ENCODE results near the gene ANKRD17.
"Not testable (repeated sequence)": the region's sequence is repeated elsewhere in the genome, so short reads cannot be mapped to it uniquely, and the experiment has no call there.

ANKRD17 gene

DNA sequence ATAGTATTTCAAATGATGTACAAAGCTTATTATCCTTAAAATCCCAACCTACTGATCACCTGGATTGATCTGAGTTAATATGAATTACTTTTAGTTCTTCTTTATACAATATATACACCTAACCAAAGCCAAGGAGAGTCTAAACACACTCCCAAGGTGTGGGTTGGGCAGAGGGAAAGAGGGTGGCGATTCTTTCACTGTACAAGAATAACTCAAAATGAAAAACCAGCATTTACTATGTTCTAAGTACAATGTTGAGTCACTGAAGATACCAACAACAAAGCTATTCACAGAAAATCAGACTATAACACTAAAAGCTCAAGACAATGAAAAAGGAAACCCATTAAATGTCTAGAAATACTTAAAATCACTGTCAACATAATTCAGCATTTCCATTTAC lies 46.6 kb downstream of the ANKRD17 start:
- no peak overlapping the region for H2BK15ac ChIP-seq (replicated peaks; ENCODE audit: low read depth)
- no peak overlapping the region for H2AK5ac ChIP-seq (ENCODE audit: low read length)
- no peak overlapping the region for H3K4ac ChIP-seq (ENCODE audit: low read depth, low read length)
- no peak overlapping the region for H2BK120ac ChIP-seq (ENCODE audit: low read depth, low read length)
- H3K56ac ChIP-seq (ENCODE audit: low read length): no peak overlapping the region
- peaks cover 5% of the 10 kb centered on the region for H3K79me1 ChIP-seq (ENCODE audit: low read length)
- H3K4me1 ChIP-seq (ENCODE audit: control insufficient read depth, low read depth, low read length): peaks cover 3% of the 10 kb centered on the region
- H3K79me2 ChIP-seq (ENCODE audit: control insufficient read depth, insufficient read depth, low read length): peaks cover 28% of the 10 kb centered on the region
- H2BK5ac ChIP-seq (ENCODE audit: low read length): no peak overlapping the region
- WGBS (ENCODE audit: extremely low coverage, insufficient coverage, low lambda C conversion rate): no CpG with 5 or more reads among the region's 1 CpG
- H3K27ac ChIP-seq (ENCODE audit: low read depth, low read length): no peak overlapping the region
- H3K18ac ChIP-seq (ENCODE audit: low read length): no peak overlapping the region
- H3K4me2 ChIP-seq (ENCODE audit: low read length): no peak overlapping the region
- no peak overlapping the region for H4K5ac ChIP-seq (ENCODE audit: low read length)
- no peak overlapping the region for H4K8ac ChIP-seq (ENCODE audit: low read depth, low read length)
- H3K4me3 ChIP-seq (ENCODE audit: low read length): no peak overlapping the region
- DNase-seq: no peak
- H3K23ac ChIP-seq (ENCODE audit: low read length): no peak overlapping the region
- H3K36me3 ChIP-seq (ENCODE audit: control insufficient read depth, insufficient read depth, low read length): no peaks in the 10 kb centered on the region
- no peaks in the 10 kb centered on the region for H3K27me3 ChIP-seq (ENCODE audit: insufficient read depth, low read length, poor library complexity)
- H3K9ac ChIP-seq (ENCODE audit: low read length): no peak overlapping the region

DNA sequence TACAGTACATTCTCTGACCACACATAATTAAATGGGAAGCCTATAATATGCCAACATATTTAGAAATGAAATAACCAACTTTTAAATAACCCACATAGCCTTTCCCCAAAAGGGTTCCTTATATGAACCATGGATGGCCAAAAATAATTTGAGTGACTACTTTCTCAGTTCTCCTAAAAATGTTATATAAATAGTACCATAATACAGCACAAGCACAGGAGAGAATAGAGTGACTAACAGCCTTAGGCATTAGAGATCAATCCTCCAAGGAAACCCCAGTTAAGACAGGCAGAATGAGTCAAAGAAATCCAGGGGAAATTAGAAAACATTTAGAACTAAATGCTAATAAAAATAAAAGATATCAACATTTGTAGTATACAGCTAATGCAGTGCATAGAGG lies 50.2 kb downstream of the ANKRD17 start:
- H3K79me1 ChIP-seq (ENCODE audit: low read length): peaks cover 3% of the 10 kb centered on the region
- H2BK120ac ChIP-seq (ENCODE audit: low read depth, low read length): no peak overlapping the region
- no peak overlapping the region for H3K23ac ChIP-seq (ENCODE audit: low read length)
- no peaks in the 10 kb centered on the region for H3K36me3 ChIP-seq (ENCODE audit: control insufficient read depth, insufficient read depth, low read length)
- no peak overlapping the region for H4K5ac ChIP-seq (ENCODE audit: low read length)
- H2AK5ac ChIP-seq (ENCODE audit: low read length): no peak overlapping the region
- H4K8ac ChIP-seq (ENCODE audit: low read depth, low read length): no peak overlapping the region
- H2BK15ac ChIP-seq (replicated peaks; ENCODE audit: low read depth): no peak overlapping the region
- no peak overlapping the region for H3K4me2 ChIP-seq (ENCODE audit: low read length)
- no peak overlapping the region for H3K4ac ChIP-seq (ENCODE audit: low read depth, low read length)
- no peaks in the 10 kb centered on the region for H3K4me1 ChIP-seq (ENCODE audit: control insufficient read depth, low read depth, low read length)
- H3K4me3 ChIP-seq (ENCODE audit: low read length): no peak overlapping the region
- H3K56ac ChIP-seq (ENCODE audit: low read length): no peak overlapping the region
- H3K27ac ChIP-seq (ENCODE audit: low read depth, low read length): no peak overlapping the region
- peaks cover 26% of the 10 kb centered on the region for H3K79me2 ChIP-seq (ENCODE audit: control insufficient read depth, insufficient read depth, low read length)
- no peak overlapping the region for H3K18ac ChIP-seq (ENCODE audit: low read length)
- H2BK5ac ChIP-seq (ENCODE audit: low read length): no peak overlapping the region
- no peak overlapping the region for H3K9ac ChIP-seq (ENCODE audit: low read length)
- H3K27me3 ChIP-seq (ENCODE audit: insufficient read depth, low read length, poor library complexity): no peaks in the 10 kb centered on the region
- no peak for DNase-seq

DNA sequence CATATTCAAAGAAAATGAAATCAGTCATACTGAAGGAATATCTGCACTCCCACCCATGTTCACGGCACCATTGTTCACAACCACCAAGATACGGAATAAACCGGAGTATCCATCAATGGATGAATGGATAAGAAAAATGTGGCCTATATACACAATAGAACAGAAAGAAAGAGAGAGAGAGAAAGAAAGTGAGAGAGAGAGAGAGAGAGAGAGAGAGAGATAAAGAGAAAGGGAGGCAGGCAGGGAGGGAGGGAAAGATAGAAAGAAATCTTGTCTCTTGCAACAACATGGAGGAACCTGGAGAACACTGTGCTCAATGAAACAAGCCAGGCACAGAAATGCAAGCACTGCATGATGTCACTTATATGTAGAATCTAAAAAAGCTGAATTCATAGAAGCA lies 52.4 kb downstream of the ANKRD17 start:
- Histone ChIP-seq H3K79me2 (ENCODE audit: control insufficient read depth, insufficient read depth, low read length) (peaks cover 25% of the 10 kb centered on the region), H3K23ac (ENCODE audit: low read length) (no peak overlapping the region), H3K4me1 (ENCODE audit: control insufficient read depth, low read depth, low read length) (no peaks in the 10 kb centered on the region), H2BK5ac (ENCODE audit: low read length) (no peak overlapping the region), H2BK15ac (replicated peaks; ENCODE audit: low read depth) (no peak overlapping the region), H3K18ac (ENCODE audit: low read length) (no peak overlapping the region), H3K27me3 (ENCODE audit: insufficient read depth, low read length, poor library complexity) (no peaks in the 10 kb centered on the region), H3K56ac (ENCODE audit: low read length) (no peak overlapping the region), H4K5ac (ENCODE audit: low read length) (no peak overlapping the region), H3K9ac (ENCODE audit: low read length) (no peak overlapping the region), H3K4ac (ENCODE audit: low read depth, low read length) (no peak overlapping the region), H2BK120ac (ENCODE audit: low read depth, low read length) (no peak overlapping the region), H3K27ac (ENCODE audit: low read depth, low read length) (no peak overlapping the region), H2AK5ac (ENCODE audit: low read length) (no peak overlapping the region), H3K79me1 (ENCODE audit: low read length) (no peaks in the 10 kb centered on the region), H3K4me2 (ENCODE audit: low read length) (no peak overlapping the region), H4K8ac (ENCODE audit: low read depth, low read length) (no peak overlapping the region), H3K36me3 (ENCODE audit: control insufficient read depth, insufficient read depth, low read length) (no peaks in the 10 kb centered on the region), H3K4me3 (ENCODE audit: low read length) (no peak overlapping the region)
- WGBS (ENCODE audit: extremely low coverage, insufficient coverage, low lambda C conversion rate): no CpG with 5 or more reads among the region's 3 CpGs
- DNase-seq: no peak

DNA sequence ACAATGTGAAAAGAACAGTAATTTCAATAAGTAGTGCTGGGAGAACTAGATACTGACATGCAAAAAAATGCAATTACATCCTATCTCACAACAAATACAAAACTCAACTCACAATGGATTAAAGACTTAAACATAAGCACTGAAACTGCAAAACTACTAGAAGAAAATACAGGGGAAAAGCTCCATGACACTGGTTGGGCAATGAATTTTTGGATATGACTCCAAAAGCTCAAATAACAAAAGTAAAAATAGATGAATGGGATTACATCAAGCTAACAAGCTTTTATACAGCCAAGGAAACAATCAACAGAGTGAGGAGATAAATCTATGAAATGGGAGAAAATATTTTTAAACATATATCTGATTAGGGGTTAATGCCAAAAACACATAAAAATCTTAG lies 53.1 kb downstream of the ANKRD17 start:
- Histone ChIP-seq H4K5ac (ENCODE audit: low read length) (no peak overlapping the region), H3K4me3 (ENCODE audit: low read length) (no peak overlapping the region), H2AK5ac (ENCODE audit: low read length) (no peak overlapping the region), H3K56ac (ENCODE audit: low read length) (no peak overlapping the region), H3K9ac (ENCODE audit: low read length) (no peak overlapping the region), H4K8ac (ENCODE audit: low read depth, low read length) (no peak overlapping the region), H3K27me3 (ENCODE audit: insufficient read depth, low read length, poor library complexity) (no peaks in the 10 kb centered on the region), H2BK5ac (ENCODE audit: low read length) (no peak overlapping the region), H3K79me2 (ENCODE audit: control insufficient read depth, insufficient read depth, low read length) (peaks cover 23% of the 10 kb centered on the region), H3K27ac (ENCODE audit: low read depth, low read length) (no peak overlapping the region), H3K23ac (ENCODE audit: low read length) (no peak overlapping the region), H3K79me1 (ENCODE audit: low read length) (no peaks in the 10 kb centered on the region), H3K4me2 (ENCODE audit: low read length) (no peak overlapping the region), H3K4me1 (ENCODE audit: control insufficient read depth, low read depth, low read length) (no peaks in the 10 kb centered on the region), H3K18ac (ENCODE audit: low read length) (no peak overlapping the region), H3K4ac (ENCODE audit: low read depth, low read length) (no peak overlapping the region), H2BK120ac (ENCODE audit: low read depth, low read length) (no peak overlapping the region), H2BK15ac (replicated peaks; ENCODE audit: low read depth) (no peak overlapping the region), H3K36me3 (ENCODE audit: control insufficient read depth, insufficient read depth, low read length) (no peaks in the 10 kb centered on the region)
- DNase-seq: no peak

DNA sequence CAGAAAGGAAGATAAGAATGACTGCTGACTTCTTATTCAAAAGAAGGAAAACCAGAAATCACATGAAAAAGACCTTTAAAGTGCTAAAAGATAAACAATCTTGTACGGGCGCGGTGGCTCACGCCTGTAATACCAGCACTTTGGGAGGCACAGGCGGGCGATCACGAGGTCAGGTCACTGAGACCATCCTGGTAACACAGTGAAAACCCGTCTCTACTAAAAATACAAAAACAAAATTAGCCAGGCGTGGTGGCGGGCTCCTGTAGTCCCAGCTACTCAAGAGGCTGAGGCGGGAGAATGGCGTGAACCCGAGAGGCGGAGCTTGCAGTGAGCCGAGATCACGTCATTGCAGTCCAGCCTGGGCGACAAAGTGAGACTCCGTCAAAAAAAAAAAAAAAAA lies 54.6 kb downstream of the ANKRD17 start:
- not testable (repeated sequence) for H4K5ac ChIP-seq (ENCODE audit: low read length); H2BK5ac ChIP-seq (ENCODE audit: low read length); H3K27me3 ChIP-seq (ENCODE audit: insufficient read depth, low read length, poor library complexity); H3K56ac ChIP-seq (ENCODE audit: low read length); H3K9ac ChIP-seq (ENCODE audit: low read length); H3K4me1 ChIP-seq (ENCODE audit: control insufficient read depth, low read depth, low read length); H3K27ac ChIP-seq (ENCODE audit: low read depth, low read length); H3K4me3 ChIP-seq (ENCODE audit: low read length); DNase-seq; H3K4ac ChIP-seq (ENCODE audit: low read depth, low read length); H4K8ac ChIP-seq (ENCODE audit: low read depth, low read length); H2BK15ac ChIP-seq (replicated peaks; ENCODE audit: low read depth); H3K36me3 ChIP-seq (ENCODE audit: control insufficient read depth, insufficient read depth, low read length); H3K18ac ChIP-seq (ENCODE audit: low read length); H3K4me2 ChIP-seq (ENCODE audit: low read length); H3K79me1 ChIP-seq (ENCODE audit: low read length); H3K23ac ChIP-seq (ENCODE audit: low read length); H2BK120ac ChIP-seq (ENCODE audit: low read depth, low read length); H2AK5ac ChIP-seq (ENCODE audit: low read length)
- WGBS (ENCODE audit: extremely low coverage, insufficient coverage, low lambda C conversion rate): no CpG with 5 or more reads among the region's 18 CpGs
- peaks cover 29% of the 10 kb centered on the region for H3K79me2 ChIP-seq (ENCODE audit: control insufficient read depth, insufficient read depth, low read length)

DNA sequence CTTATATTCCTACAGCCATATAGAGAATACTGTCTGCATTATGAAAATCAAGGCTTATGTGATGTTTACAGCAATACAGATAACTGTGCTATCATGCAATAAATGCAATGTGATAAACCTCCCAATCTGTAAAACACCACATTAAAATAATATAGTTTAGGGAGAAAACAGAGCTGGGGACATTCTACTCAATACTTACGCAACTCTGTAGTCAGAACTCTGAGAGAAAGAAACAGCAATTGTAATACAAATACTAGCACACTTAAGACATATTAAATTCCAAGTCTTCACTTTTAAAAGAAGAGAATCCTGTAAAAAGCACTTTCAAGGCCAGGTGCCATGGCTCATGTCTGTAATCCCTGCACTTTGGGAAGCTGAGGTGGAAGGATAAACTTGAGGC lies 61.4 kb downstream of the ANKRD17 start:
- no CpG with 5 or more reads among the region's 1 CpG for WGBS (ENCODE audit: extremely low coverage, insufficient coverage, low lambda C conversion rate)
- Histone ChIP-seq H3K4me2 (ENCODE audit: low read length) (no peak overlapping the region), H3K4me1 (ENCODE audit: control insufficient read depth, low read depth, low read length) (no peaks in the 10 kb centered on the region), H3K79me2 (ENCODE audit: control insufficient read depth, insufficient read depth, low read length) (peaks cover 19% of the 10 kb centered on the region), H3K4ac (ENCODE audit: low read depth, low read length) (no peak overlapping the region), H3K27me3 (ENCODE audit: insufficient read depth, low read length, poor library complexity) (no peaks in the 10 kb centered on the region), H3K4me3 (ENCODE audit: low read length) (no peak overlapping the region), H3K23ac (ENCODE audit: low read length) (no peak overlapping the region), H3K18ac (ENCODE audit: low read length) (no peak overlapping the region), H2AK5ac (ENCODE audit: low read length) (no peak overlapping the region), H2BK5ac (ENCODE audit: low read length) (no peak overlapping the region), H3K56ac (ENCODE audit: low read length) (no peak overlapping the region), H3K36me3 (ENCODE audit: control insufficient read depth, insufficient read depth, low read length) (no peaks in the 10 kb centered on the region), H3K79me1 (ENCODE audit: low read length) (peaks cover 2% of the 10 kb centered on the region), H2BK120ac (ENCODE audit: low read depth, low read length) (no peak overlapping the region), H4K8ac (ENCODE audit: low read depth, low read length) (no peak overlapping the region), H2BK15ac (replicated peaks; ENCODE audit: low read depth) (no peak overlapping the region), H3K9ac (ENCODE audit: low read length) (no peak overlapping the region), H3K27ac (ENCODE audit: low read depth, low read length) (no peak overlapping the region), H4K5ac (ENCODE audit: low read length) (no peak overlapping the region)
- DNase-seq: no peak

All from mesendoderm (in vitro differentiated cells).